ENCODE results near the gene ANXA2.

Gene ANXA2

GRCh38 chr15:60386615-60387014, 11.2 kb downstream of the ANXA2 start:
- no peak for DNase-seq

- no peak for DNase-seq
Observed at GRCh38 chr15:60385620-60386552, 11.9 kb downstream of the ANXA2 start.

GRCh38 chr15:60384526-60385126, 13.2 kb downstream of the ANXA2 start:
- no peak for DNase-seq

- DNase-seq: no peak
Observed at GRCh38 chr15:60384053-60384452, 13.7 kb downstream of the ANXA2 start.

GRCh38 chr15:60382773-60383674, 14.8 kb downstream of the ANXA2 start:
- DNase-seq: no peak

GRCh38 chr15:60381148-60381788, 16.5 kb downstream of the ANXA2 start:
- DNase-seq: peak; percentile 47

GRCh38 chr15:60379525-60380274, 18.1 kb downstream of the ANXA2 start:
- DNase-seq: peak; percentile 69

- no peak for DNase-seq
Observed at GRCh38 chr15:60379185-60379524, 18.6 kb downstream of the ANXA2 start.

GRCh38 chr15:60376677-60377095, 21.1 kb downstream of the ANXA2 start:
- DNase-seq: no peak

GRCh38 chr15:60375306-60375705, 22.5 kb downstream of the ANXA2 start:
- no peak for DNase-seq

GRCh38 chr15:60374628-60375081, 23.1 kb downstream of the ANXA2 start:
- no peak for DNase-seq

GRCh38 chr15:60374209-60374608, 23.6 kb downstream of the ANXA2 start:
- no peak for DNase-seq

- no peak for DNase-seq
Observed at GRCh38 chr15:60373745-60374144, 24.0 kb downstream of the ANXA2 start.

- DNase-seq: no peak
Observed at GRCh38 chr15:60373327-60373726, 24.5 kb downstream of the ANXA2 start.

GRCh38 chr15:60372756-60373155, 25.0 kb downstream of the ANXA2 start:
- DNase-seq: no peak

GRCh38 chr15:60372227-60372626, 25.6 kb downstream of the ANXA2 start:
- no peak for DNase-seq

GRCh38 chr15:60371175-60372051, 26.4 kb downstream of the ANXA2 start:
- DNase-seq: no peak

GRCh38 chr15:60370869-60371136, 27.0 kb downstream of the ANXA2 start:
- DNase-seq: no peak

- DNase-seq: no peak
Observed at GRCh38 chr15:60370105-60370868, 27.5 kb downstream of the ANXA2 start.

- no peak for DNase-seq
Observed at GRCh38 chr15:60369696-60370095, 28.1 kb downstream of the ANXA2 start.

- no peak for DNase-seq
Observed at GRCh38 chr15:60364612-60364924, 33.2 kb downstream of the ANXA2 start.
